Activated naive CD4-positive, alpha-beta T cell treated with anti-CD3 and anti-CD28 coated beads, Interleukin-2, amount 50 U/mL, for 72 hours (primary cell): ENCODE results near the gene NEB. TPM values are rescaled to one million over a fixed set of nuclear protein-coding genes. Genes with fewer than 3 reads are reported as not detected.
"Not testable (repeated sequence)": the region's sequence is repeated elsewhere in the genome, so short reads cannot be mapped to it uniquely, and the experiment has no call there.

Source experiments
- ATAC-seq, 2 donors: fragments of 150-1000 bp; cut with Tn5 transposase; 2 replicates each; pipeline ENCODE4 v1.10.0; 2021; ENCODE audit warnings: mild to moderate bottlenecking in 2 of 2, moderate library complexity in 2 of 2
- DNase-seq, 2 donors: peaks; one replicate each; pipeline ENCODE4 v3.0.0; 2021 to 2022; ENCODE audit warnings: low spot score in 2 of 2
- H3K27ac Mint-ChIP-seq, 2 donors: one replicate each; pipeline ENCODE4 v1.8.0; 2022; ENCODE audit warnings: mild to moderate bottlenecking in 2 of 2, mixed read lengths in 2 of 2
- H3K36me3 Mint-ChIP-seq, 2 donors: one replicate each; pipeline ENCODE4 v1.8.0; 2022; ENCODE audit warnings: mixed read lengths in 2 of 2
- H3K9me3 Mint-ChIP-seq, 2 donors: one replicate each; pipeline ENCODE4 v1.8.0; 2022; ENCODE audit warnings: mixed read lengths in 2 of 2
- total RNA-seq, 2 donors: library from RNA; stranded (reverse); gene quantifications; one replicate each; pipeline ENCODE4 v1.2.3, GENCODE V29; 2022

Gene NEB
- total RNA-seq, 2 donors from 2014 or later: 0.30 to 0.31 TPM

GRCh38 chr2:151616760-151617339, 117.4 kb downstream of the NEB start:
- DNase-seq (no peak), ATAC-seq (no peak)
- Mint-ChIP-seq H3K27ac (no peak overlapping the region), H3K9me3 (no peaks in the 10 kb centered on the region), H3K36me3 (no peaks in the 10 kb centered on the region)

GRCh38 chr2:151614606-151615306, 119.5 kb downstream of the NEB start:
- H3K9me3 Mint-ChIP-seq: no peaks in the 10 kb centered on the region
- H3K36me3 Mint-ChIP-seq: no peaks in the 10 kb centered on the region
- ATAC-seq: peak; percentile 40 to 70
- DNase-seq: no peak
- H3K27ac Mint-ChIP-seq: no peak overlapping the region

GRCh38 chr2:151614159-151614558, 120.1 kb downstream of the NEB start:
- Mint-ChIP-seq H3K36me3 (no peaks in the 10 kb centered on the region), H3K27ac (peak overlapping the region in 1 of 2 donors; percentile 26), H3K9me3 (no peaks in the 10 kb centered on the region)
- DNase-seq (no peak), ATAC-seq (no peak)

GRCh38 chr2:151611351-151611750, 122.9 kb downstream of the NEB start:
- Mint-ChIP-seq H3K36me3 (no peaks in the 10 kb centered on the region), H3K27ac (no peak overlapping the region), H3K9me3 (no peaks in the 10 kb centered on the region)
- ATAC-seq: no peak
- no peak for DNase-seq

GRCh38 chr2:151610310-151610709, 124.0 kb downstream of the NEB start:
- Mint-ChIP-seq H3K36me3 (no peaks in the 10 kb centered on the region), H3K9me3 (no peaks in the 10 kb centered on the region), H3K27ac (no peak overlapping the region)
- ATAC-seq: no peak
- DNase-seq: no peak

- no peaks in the 10 kb centered on the region for H3K36me3 Mint-ChIP-seq
- H3K9me3 Mint-ChIP-seq: no peaks in the 10 kb centered on the region
- H3K27ac Mint-ChIP-seq: no peak overlapping the region
- DNase-seq (no peak), ATAC-seq (no peak)
These were observed 124.6 kb downstream of the NEB start for GRCh38 chr2:151609705-151610104.

- ATAC-seq, H3K36me3 Mint-ChIP-seq, H3K9me3 Mint-ChIP-seq, DNase-seq, H3K27ac Mint-ChIP-seq: not testable (repeated sequence)
These were observed 126.5 kb downstream of the NEB start for GRCh38 chr2:151607459-151608424.

GRCh38 chr2:151603530-151603929, 130.7 kb downstream of the NEB start:
- not testable (repeated sequence) for ATAC-seq, DNase-seq, H3K9me3 Mint-ChIP-seq, H3K27ac Mint-ChIP-seq, H3K36me3 Mint-ChIP-seq

GRCh38 chr2:151602402-151602801, 131.9 kb downstream of the NEB start:
- not testable (repeated sequence) for H3K27ac Mint-ChIP-seq, H3K9me3 Mint-ChIP-seq, H3K36me3 Mint-ChIP-seq, DNase-seq, ATAC-seq

GRCh38 chr2:151601803-151602202, 132.5 kb downstream of the NEB start:
- ATAC-seq, H3K27ac Mint-ChIP-seq, H3K9me3 Mint-ChIP-seq, DNase-seq, H3K36me3 Mint-ChIP-seq: not testable (repeated sequence)

- H3K36me3 Mint-ChIP-seq, DNase-seq, H3K9me3 Mint-ChIP-seq, ATAC-seq, H3K27ac Mint-ChIP-seq: not testable (repeated sequence)
These were observed 137.2 kb downstream of the NEB start for GRCh38 chr2:151596903-151597608.

- not testable (repeated sequence) for ATAC-seq, DNase-seq, H3K9me3 Mint-ChIP-seq, H3K36me3 Mint-ChIP-seq, H3K27ac Mint-ChIP-seq
These were observed 142.4 kb downstream of the NEB start for GRCh38 chr2:151591908-151592255.

GRCh38 chr2:151591250-151591907, 142.9 kb downstream of the NEB start:
- not testable (repeated sequence) for H3K9me3 Mint-ChIP-seq, DNase-seq, H3K36me3 Mint-ChIP-seq, H3K27ac Mint-ChIP-seq
- peak in 1 of 2 donors; percentile 37 for ATAC-seq

GRCh38 chr2:151581300-151581699, 153.0 kb downstream of the NEB start:
- not testable (repeated sequence) for H3K9me3 Mint-ChIP-seq, H3K27ac Mint-ChIP-seq, DNase-seq, ATAC-seq, H3K36me3 Mint-ChIP-seq

GRCh38 chr2:151580697-151581096, 153.6 kb downstream of the NEB start:
- H3K9me3 Mint-ChIP-seq, H3K27ac Mint-ChIP-seq, H3K36me3 Mint-ChIP-seq, DNase-seq, ATAC-seq: not testable (repeated sequence)

- Mint-ChIP-seq H3K36me3 (no peaks in the 10 kb centered on the region), H3K27ac (no peak overlapping the region), H3K9me3 (no peaks in the 10 kb centered on the region)
- no peak for DNase-seq
- ATAC-seq: no peak
These were observed 157.2 kb downstream of the NEB start for GRCh38 chr2:151577116-151577515.
